CD4-positive, alpha-beta T cell treated with Interleukin-6 at 100 ng/mL for 8 hours (primary cell): ENCODE results near the gene MRPS34.

Source experiments
- DNase-seq: peaks from one replicate; pipeline ENCODE4 v3.0.0-alpha.2; 2020; ENCODE audit warnings: mixed read lengths, low spot score

Gene MRPS34

GRCh38 chr16:1727651-1728624 lies 45.0 kb downstream of the MRPS34 start:
- no peak for DNase-seq

GRCh38 chr16:1726661-1727502 lies 46.1 kb downstream of the MRPS34 start:
- no peak for DNase-seq

GRCh38 chr16:1724491-1724890 lies 48.4 kb downstream of the MRPS34 start:
- DNase-seq: no peak

- peak; percentile 30 for DNase-seq
Measured at GRCh38 chr16:1723450-1724147, 49.3 kb downstream of the MRPS34 start.
